NCI-H2196 treated with DMSO at 0.1 percent for 48 hours (cell line): Measurements from ENCODE around the gene PCYT1B.

Source experiments
- DNase-seq: peaks from one replicate; lab custom pipeline; 2025; ENCODE audit not compliant: unreplicated experiment; lab: John Stamatoyannopoulos, UW

PCYT1B gene

GRCh38 chrX:24536551-24536950 lies 110.6 kb downstream of the PCYT1B start:
- no peak for DNase-seq

DNA sequence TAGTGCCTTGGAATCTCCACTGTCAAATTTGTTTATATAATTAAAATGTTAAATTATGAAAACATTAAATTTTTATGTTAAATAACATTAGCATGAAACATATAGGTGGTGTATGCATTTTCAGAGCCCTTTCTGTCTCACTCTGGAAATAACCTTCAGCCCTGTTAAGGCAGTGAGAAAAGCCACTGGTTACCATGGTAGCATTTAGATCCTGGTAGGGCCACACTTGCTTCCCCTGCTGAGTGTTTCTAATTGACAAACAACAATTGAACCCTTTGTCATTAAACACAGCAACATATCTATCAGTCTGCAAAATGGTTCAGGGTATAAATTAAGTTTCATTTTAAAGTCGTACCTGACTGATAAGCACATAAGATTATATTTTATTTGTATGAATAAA lies 118.5 kb downstream of the PCYT1B start:
- no peak for DNase-seq

DNA sequence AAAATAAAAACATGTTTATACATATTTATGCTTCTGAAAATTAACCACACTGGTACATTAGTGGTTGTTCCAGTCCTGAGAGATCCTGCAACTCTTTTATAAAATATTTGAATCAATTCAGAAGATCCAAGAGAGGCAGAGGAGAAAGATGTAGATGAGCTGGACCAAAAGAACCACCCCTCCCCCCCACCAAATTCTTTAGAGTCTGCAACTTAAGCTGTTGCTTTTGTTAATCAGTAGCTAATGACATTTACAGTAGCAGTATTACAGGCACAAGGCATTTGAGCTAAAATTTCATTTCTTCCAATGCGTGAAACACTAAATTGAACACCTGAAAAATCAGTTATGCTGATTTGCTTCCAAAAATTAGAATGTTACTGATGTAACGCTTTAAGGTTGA lies 120.5 kb downstream of the PCYT1B start:
- DNase-seq = no peak

DNA sequence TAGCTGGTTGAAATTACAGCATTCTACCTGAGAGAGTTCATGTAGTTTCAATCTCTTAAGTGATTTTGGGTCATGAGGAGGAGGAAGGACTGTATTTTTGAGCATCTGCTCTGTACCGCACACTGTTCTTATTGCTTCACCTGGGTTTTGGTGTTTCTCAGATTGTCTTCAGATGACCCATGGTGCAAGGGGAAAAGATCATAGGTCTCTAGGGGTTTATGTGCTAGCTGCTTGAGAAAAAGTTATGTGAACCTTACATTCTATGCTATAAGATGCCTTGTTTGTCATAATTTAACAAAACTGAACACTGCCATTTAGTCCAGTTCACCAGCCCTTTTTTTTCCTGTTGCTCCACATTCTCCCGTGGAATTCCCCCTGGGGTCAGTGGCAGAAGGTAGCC lies 121.7 kb downstream of the PCYT1B start:
- DNase-seq = no peak

- no peak for DNase-seq
These were observed 126.7 kb downstream of the PCYT1B start for GRCh38 chrX:24520472-24520871.

DNA sequence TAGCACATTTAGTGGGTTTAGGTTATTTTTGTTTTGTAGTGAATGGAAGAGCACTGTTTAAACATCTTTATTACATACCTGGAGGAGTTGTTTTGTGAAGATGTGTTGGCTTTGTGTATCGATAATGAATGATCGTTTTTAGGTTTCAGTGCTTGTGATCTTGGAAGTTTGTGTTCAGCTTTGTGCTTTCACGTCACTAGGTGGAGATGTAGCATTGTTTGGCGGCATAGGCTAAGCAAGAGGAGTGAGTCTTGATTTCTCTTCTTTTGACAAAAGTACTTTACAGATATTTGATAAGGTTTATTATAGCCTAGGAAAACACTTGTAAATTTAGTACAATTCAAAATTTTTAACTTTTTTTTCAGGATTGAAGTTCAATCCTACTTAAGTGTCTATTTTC lies 131.7 kb downstream of the PCYT1B start:
- no peak for DNase-seq

DNA sequence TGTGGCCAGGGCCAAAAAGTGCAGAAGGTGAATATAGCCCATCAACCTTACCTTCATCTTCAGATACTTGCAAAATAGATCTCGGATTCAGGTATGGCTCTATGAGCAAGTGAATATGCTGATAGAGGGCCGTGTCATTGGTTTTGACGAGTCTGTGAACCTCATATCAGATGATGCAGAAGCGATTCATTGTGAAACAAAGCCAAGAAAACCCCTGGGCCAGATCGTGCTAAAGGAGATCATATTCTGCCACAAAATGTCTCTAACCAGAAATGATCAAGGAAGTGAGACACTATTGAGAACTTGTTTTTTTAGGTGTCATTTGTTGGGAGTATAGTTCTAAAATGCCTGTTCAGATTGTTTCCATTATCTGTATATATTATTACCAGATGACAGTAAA lies 133.7 kb downstream of the PCYT1B start:
- no peak for DNase-seq

DNA sequence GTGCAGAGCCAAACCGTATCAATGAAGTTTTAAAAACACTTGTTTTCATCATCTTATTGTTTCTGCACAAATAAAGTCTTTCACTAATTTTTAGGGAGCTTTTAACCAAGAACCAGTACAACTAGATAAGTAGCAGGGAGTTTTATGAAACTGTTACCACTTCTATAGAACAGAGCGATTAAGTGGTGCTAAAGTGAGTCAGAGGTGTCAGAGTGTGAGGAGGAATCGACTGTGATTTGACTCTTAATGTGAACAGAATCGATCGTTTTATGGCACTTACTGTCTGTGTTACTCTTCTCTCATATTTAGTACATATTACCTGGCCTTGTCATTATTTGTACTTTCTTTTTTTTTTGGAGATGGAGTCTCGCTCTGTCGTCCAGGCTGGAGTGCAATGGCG lies 138.8 kb downstream of the PCYT1B start:
- no peak for DNase-seq
